ENCODE results near the gene DNAH6.

Gene DNAH6

GRCh38 chr2:84676295-84676694, 160.0 kb downstream of the DNAH6 start:
- H2BK120ac ChIP-seq (ENCODE audit: low read depth, low read length), result no peak overlapping the region
- no peak for DNase-seq
- no peak overlapping the region for H3K18ac ChIP-seq (ENCODE audit: low read depth in 1 of 2, low read length in 2 of 2)
- H3K27ac ChIP-seq (ENCODE audit: low read length, poor library complexity, severe bottlenecking), result no peak overlapping the region
- H3K27me3 ChIP-seq (ENCODE audit: control insufficient read depth in 1 of 2, insufficient read depth in 1 of 2, low read length in 2 of 2), result peaks cover 8 to 9% of the 10 kb centered on the region in 2 experiments
- no peaks in the 10 kb centered on the region for H3K79me1 ChIP-seq (replicated peaks; ENCODE audit: low read length, poor library complexity, severe bottlenecking)
- H4K8ac ChIP-seq (ENCODE audit: low read length), result no peak overlapping the region
- H3K14ac ChIP-seq (ENCODE audit: low read length in 2 of 2), result no peak overlapping the region
- no peak overlapping the region for H3K4me3 ChIP-seq (ENCODE audit: insufficient read depth in 1 of 2, low read depth in 1 of 2, low read length in 2 of 2)
- no peak overlapping the region for H2BK15ac ChIP-seq (ENCODE audit: low read depth, poor library complexity, severe bottlenecking)
- H3K9ac ChIP-seq (ENCODE audit: low read length), result no peak overlapping the region
- H2AK5ac ChIP-seq (ENCODE audit: low read length, severe bottlenecking), result no peak overlapping the region
- no peak overlapping the region for H2BK5ac ChIP-seq (ENCODE audit: low read depth, low read length, poor library complexity, severe bottlenecking)
- H2BK12ac ChIP-seq (ENCODE audit: low read length in 2 of 2), result no peak overlapping the region
- no peak overlapping the region for H2AFZ ChIP-seq (ENCODE audit: low read depth, low read length)
- no peak overlapping the region for H3K4me2 ChIP-seq (ENCODE audit: low read length, poor library complexity, severe bottlenecking)
- no peak overlapping the region for H3K4ac ChIP-seq (ENCODE audit: low read depth in 1 of 2, low read length in 2 of 2)
- WGBS, result 63% methylated on average over 1 of the region's 1 CpG
- H4K91ac ChIP-seq (ENCODE audit: low read length), result no peak overlapping the region
- H3K9me3 ChIP-seq (ENCODE audit: control insufficient read depth, low read length), result no peaks in the 10 kb centered on the region
- H3K23ac ChIP-seq (ENCODE audit: low read length in 2 of 2), result no peak overlapping the region
- H3K4me1 ChIP-seq (ENCODE audit: control insufficient read depth, insufficient read depth, low read depth, low read length), result peaks cover 1% of the 10 kb centered on the region
- no peaks in the 10 kb centered on the region for H3K36me3 ChIP-seq (ENCODE audit: control insufficient read depth in 1 of 2, insufficient read depth in 2 of 2, low read depth in 1 of 2, low read length in 2 of 2)

GRCh38 chr2:84678214-84678613, 161.9 kb downstream of the DNAH6 start:
- no peaks in the 10 kb centered on the region for H3K79me1 ChIP-seq (replicated peaks; ENCODE audit: low read length, poor library complexity, severe bottlenecking)
- no peak overlapping the region for H3K14ac ChIP-seq (ENCODE audit: low read length in 2 of 2)
- no peak overlapping the region for H2BK15ac ChIP-seq (ENCODE audit: low read depth, poor library complexity, severe bottlenecking)
- H3K9me3 ChIP-seq (ENCODE audit: control insufficient read depth, low read length), result no peaks in the 10 kb centered on the region
- no peak overlapping the region for H2BK5ac ChIP-seq (ENCODE audit: low read depth, low read length, poor library complexity, severe bottlenecking)
- H3K4me2 ChIP-seq (ENCODE audit: low read length, poor library complexity, severe bottlenecking), result no peak overlapping the region
- no peak overlapping the region for H2BK120ac ChIP-seq (ENCODE audit: low read depth, low read length)
- no peaks in the 10 kb centered on the region for H3K36me3 ChIP-seq (ENCODE audit: control insufficient read depth in 1 of 2, insufficient read depth in 2 of 2, low read depth in 1 of 2, low read length in 2 of 2)
- no peak overlapping the region for H3K18ac ChIP-seq (ENCODE audit: low read depth in 1 of 2, low read length in 2 of 2)
- no peak overlapping the region for H2AFZ ChIP-seq (ENCODE audit: low read depth, low read length)
- no peak overlapping the region for H3K4ac ChIP-seq (ENCODE audit: low read depth in 1 of 2, low read length in 2 of 2)
- H3K27me3 ChIP-seq (ENCODE audit: control insufficient read depth in 1 of 2, insufficient read depth in 1 of 2, low read length in 2 of 2), result peaks cover 3 to 8% of the 10 kb centered on the region in 2 experiments
- no peak for DNase-seq
- WGBS, result 80% methylated on average over 1 of the region's 2 CpGs
- no peak overlapping the region for H3K9ac ChIP-seq (ENCODE audit: low read length)
- no peak overlapping the region for H4K91ac ChIP-seq (ENCODE audit: low read length)
- no peak overlapping the region for H2AK5ac ChIP-seq (ENCODE audit: low read length, severe bottlenecking)
- peaks cover 1% of the 10 kb centered on the region for H3K4me1 ChIP-seq (ENCODE audit: control insufficient read depth, insufficient read depth, low read depth, low read length)
- H3K4me3 ChIP-seq (ENCODE audit: insufficient read depth in 1 of 2, low read depth in 1 of 2, low read length in 2 of 2), result no peak overlapping the region
- H4K8ac ChIP-seq (ENCODE audit: low read length), result no peak overlapping the region
- no peak overlapping the region for H3K23ac ChIP-seq (ENCODE audit: low read length in 2 of 2)
- H2BK12ac ChIP-seq (ENCODE audit: low read length in 2 of 2), result no peak overlapping the region
- no peak overlapping the region for H3K27ac ChIP-seq (ENCODE audit: low read length, poor library complexity, severe bottlenecking)

GRCh38 chr2:84686783-84687476, 170.6 kb downstream of the DNAH6 start:
- Histone ChIP-seq H3K4me2 (ENCODE audit: low read length, poor library complexity, severe bottlenecking) (no peak overlapping the region), H3K9me3 (ENCODE audit: control insufficient read depth, low read length) (no peaks in the 10 kb centered on the region), H4K91ac (ENCODE audit: low read length) (no peak overlapping the region), H3K79me1 (replicated peaks; ENCODE audit: low read length, poor library complexity, severe bottlenecking) (no peaks in the 10 kb centered on the region), H2BK5ac (ENCODE audit: low read depth, low read length, poor library complexity, severe bottlenecking) (no peak overlapping the region), H3K9ac (ENCODE audit: low read length) (no peak overlapping the region), H3K4me1 (ENCODE audit: control insufficient read depth, insufficient read depth, low read depth, low read length) (no peaks in the 10 kb centered on the region), H2BK120ac (ENCODE audit: low read depth, low read length) (no peak overlapping the region), H3K4me3 (ENCODE audit: insufficient read depth in 1 of 2, low read depth in 1 of 2, low read length in 2 of 2) (no peak overlapping the region), H3K4ac (ENCODE audit: low read depth in 1 of 2, low read length in 2 of 2) (no peak overlapping the region), H3K27ac (ENCODE audit: low read length, poor library complexity, severe bottlenecking) (no peak overlapping the region), H2BK12ac (ENCODE audit: low read length in 2 of 2) (no peak overlapping the region), H2AFZ (ENCODE audit: low read depth, low read length) (no peak overlapping the region), H3K36me3 (ENCODE audit: control insufficient read depth in 1 of 2, insufficient read depth in 2 of 2, low read depth in 1 of 2, low read length in 2 of 2) (no peaks in the 10 kb centered on the region), H3K18ac (ENCODE audit: low read depth in 1 of 2, low read length in 2 of 2) (no peak overlapping the region), H2AK5ac (ENCODE audit: low read length, severe bottlenecking) (no peak overlapping the region), H3K23ac (ENCODE audit: low read length in 2 of 2) (no peak overlapping the region), H2BK15ac (ENCODE audit: low read depth, poor library complexity, severe bottlenecking) (no peak overlapping the region), H3K14ac (ENCODE audit: low read length in 2 of 2) (no peak overlapping the region), H3K27me3 (ENCODE audit: control insufficient read depth in 1 of 2, insufficient read depth in 1 of 2, low read length in 2 of 2) (peaks cover 0 to 8% of the 10 kb centered on the region in 2 experiments), H4K8ac (ENCODE audit: low read length) (no peak overlapping the region)
- 55% methylated on average over 3 of the region's 5 CpGs for whole genome bisulfite sequencing
- DNase-seq, result no peak

- no peaks in the 10 kb centered on the region for H3K36me3 ChIP-seq (ENCODE audit: control insufficient read depth in 1 of 2, insufficient read depth in 2 of 2, low read depth in 1 of 2, low read length in 2 of 2)
- no peak overlapping the region for H2AFZ ChIP-seq (ENCODE audit: low read depth, low read length)
- H2AK5ac ChIP-seq (ENCODE audit: low read length, severe bottlenecking), result no peak overlapping the region
- H3K23ac ChIP-seq (ENCODE audit: low read length in 2 of 2), result no peak overlapping the region
- no peak overlapping the region for H3K4me3 ChIP-seq (ENCODE audit: insufficient read depth in 1 of 2, low read depth in 1 of 2, low read length in 2 of 2)
- H3K18ac ChIP-seq (ENCODE audit: low read depth in 1 of 2, low read length in 2 of 2), result no peak overlapping the region
- no peaks in the 10 kb centered on the region for H3K79me1 ChIP-seq (replicated peaks; ENCODE audit: low read length, poor library complexity, severe bottlenecking)
- no peak overlapping the region for H3K9ac ChIP-seq (ENCODE audit: low read length)
- no peak for DNase-seq
- H2BK5ac ChIP-seq (ENCODE audit: low read depth, low read length, poor library complexity, severe bottlenecking), result no peak overlapping the region
- H2BK120ac ChIP-seq (ENCODE audit: low read depth, low read length), result no peak overlapping the region
- H4K91ac ChIP-seq (ENCODE audit: low read length), result no peak overlapping the region
- H3K4me2 ChIP-seq (ENCODE audit: low read length, poor library complexity, severe bottlenecking), result no peak overlapping the region
- no peak overlapping the region for H3K14ac ChIP-seq (ENCODE audit: low read length in 2 of 2)
- no peak overlapping the region for H2BK15ac ChIP-seq (ENCODE audit: low read depth, poor library complexity, severe bottlenecking)
- H3K27me3 ChIP-seq (ENCODE audit: control insufficient read depth in 1 of 2, insufficient read depth in 1 of 2, low read length in 2 of 2), result peaks cover 0 to 1% of the 10 kb centered on the region in 2 experiments
- WGBS, result 80% methylated on average over 8 of the region's 10 CpGs
- H3K4me1 ChIP-seq (ENCODE audit: control insufficient read depth, insufficient read depth, low read depth, low read length), result no peaks in the 10 kb centered on the region
- H2BK12ac ChIP-seq (ENCODE audit: low read length in 2 of 2), result no peak overlapping the region
- no peaks in the 10 kb centered on the region for H3K9me3 ChIP-seq (ENCODE audit: control insufficient read depth, low read length)
- no peak overlapping the region for H3K4ac ChIP-seq (ENCODE audit: low read depth in 1 of 2, low read length in 2 of 2)
- H3K27ac ChIP-seq (ENCODE audit: low read length, poor library complexity, severe bottlenecking), result no peak overlapping the region
- no peak overlapping the region for H4K8ac ChIP-seq (ENCODE audit: low read length)
These were observed 171.3 kb downstream of the DNAH6 start for GRCh38 chr2:84687498-84688149.
